ENCODE data around the gene UTP20. TPM values are rescaled to one million over a fixed set of nuclear protein-coding genes. Genes with fewer than 3 reads are reported as not detected.

UTP20 gene
- polyA plus RNA-seq, 1 of the 3 experiments (the other 2 are of a cell fraction) = 5.7 TPM

DNA sequence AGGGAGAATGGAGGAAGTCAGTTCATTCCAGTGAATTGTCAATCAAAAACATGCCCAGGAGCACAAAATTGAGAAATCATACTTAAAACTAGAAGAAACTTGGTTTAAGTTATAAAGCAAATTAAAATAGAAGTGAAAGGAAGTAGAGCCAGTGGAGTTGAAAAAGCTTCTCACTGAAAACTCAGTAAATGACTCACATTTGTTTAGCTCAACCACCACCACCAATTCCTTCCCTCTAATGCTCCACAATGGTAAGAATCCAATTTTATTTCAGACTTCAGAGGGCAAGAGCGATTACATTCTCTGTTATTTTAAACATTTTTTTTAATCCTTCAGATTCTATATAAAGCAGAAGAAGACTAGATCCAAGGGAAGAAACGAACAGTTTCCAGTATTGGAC, 19.4 kb downstream of the UTP20 start:
- Histone ChIP-seq H3F3A (replicated peaks; ENCODE audit: insufficient read depth) (no peaks in the 10 kb centered on the region), H3K79me2 (ENCODE audit: insufficient read depth) (no peaks in the 10 kb centered on the region), H3K4me1 (ENCODE audit: control insufficient read depth in 1 of 2, insufficient read depth in 2 of 2, low read depth in 1 of 2, low read length in 1 of 2) (no peaks in the 10 kb centered on the region), H3K9me3 (no peaks in the 10 kb centered on the region), H4K20me1 (ENCODE audit: insufficient read depth) (no peaks in the 10 kb centered on the region), H3K4me2 (no peak overlapping the region), H3K9ac (no peak overlapping the region), H3K36me3 (replicated peaks in 1 of 2; ENCODE audit: control insufficient read depth in 1 of 2, insufficient read depth in 2 of 2, low read length in 1 of 2) (peaks cover 42 to 67% of the 10 kb centered on the region in 2 experiments), H3K27ac (ENCODE audit: low read depth in 2 of 2, low read length in 1 of 2) (peak overlapping the region in 1 of 2 experiments; percentile 41; a peak in 2 of 4 replicates), H3K9me2 (no peaks in the 10 kb centered on the region), H2AFZ (ENCODE audit: low read depth) (no peak overlapping the region), H3K27me3 (ENCODE audit: insufficient read depth) (no peaks in the 10 kb centered on the region), H3K4me3 (ENCODE audit: low read depth in 2 of 2, low read length in 1 of 2) (no peak overlapping the region)
- WGBS (ENCODE audit: low lambda C conversion rate) = 99% methylated on average over 2 of the region's 2 CpGs
- POLR2A ChIA-PET = no interaction called here
- DNase-seq = no peak
- CTCF ChIA-PET = no interaction called here
- TF ChIP-seq SIN3A (IDR thresholded peaks at IDR 0.05; ENCODE audit: borderline replicate concordance, low read depth, low read length) (no peak), RAD21 (IDR thresholded peaks at IDR 0.05; ENCODE audit: low read length) (no peak), CHD2 (IDR thresholded peaks at IDR 0.05; ENCODE audit: low read length, partially characterized antibody) (no peak), EZH2phosphoT487 (IDR thresholded peaks at IDR 0.05; ENCODE audit: borderline replicate concordance, low read depth) (no peak)
- TF ChIP-seq, protein P1, sequence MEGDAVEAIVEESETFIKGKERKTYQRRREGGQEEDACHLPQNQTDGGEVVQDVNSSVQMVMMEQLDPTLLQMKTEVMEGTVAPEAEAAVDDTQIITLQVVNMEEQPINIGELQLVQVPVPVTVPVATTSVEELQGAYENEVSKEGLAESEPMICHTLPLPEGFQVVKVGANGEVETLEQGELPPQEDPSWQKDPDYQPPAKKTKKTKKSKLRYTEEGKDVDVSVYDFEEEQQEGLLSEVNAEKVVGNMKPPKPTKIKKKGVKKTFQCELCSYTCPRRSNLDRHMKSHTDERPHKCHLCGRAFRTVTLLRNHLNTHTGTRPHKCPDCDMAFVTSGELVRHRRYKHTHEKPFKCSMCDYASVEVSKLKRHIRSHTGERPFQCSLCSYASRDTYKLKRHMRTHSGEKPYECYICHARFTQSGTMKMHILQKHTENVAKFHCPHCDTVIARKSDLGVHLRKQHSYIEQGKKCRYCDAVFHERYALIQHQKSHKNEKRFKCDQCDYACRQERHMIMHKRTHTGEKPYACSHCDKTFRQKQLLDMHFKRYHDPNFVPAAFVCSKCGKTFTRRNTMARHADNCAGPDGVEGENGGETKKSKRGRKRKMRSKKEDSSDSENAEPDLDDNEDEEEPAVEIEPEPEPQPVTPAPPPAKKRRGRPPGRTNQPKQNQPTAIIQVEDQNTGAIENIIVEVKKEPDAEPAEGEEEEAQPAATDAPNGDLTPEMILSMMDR (IDR thresholded peaks at IDR 0.05) = no peak

- ChIA-PET CTCF (no interaction called here), POLR2A (no interaction called here)
- H3K9ac ChIP-seq = no peak overlapping the region
- no peak for DNase-seq
- H3K9me2 ChIP-seq = no peaks in the 10 kb centered on the region
- H3K27me3 ChIP-seq (ENCODE audit: insufficient read depth) = no peaks in the 10 kb centered on the region
- H3K4me1 ChIP-seq (ENCODE audit: control insufficient read depth in 1 of 2, insufficient read depth in 2 of 2, low read depth in 1 of 2, low read length in 1 of 2) = no peaks in the 10 kb centered on the region
- no peaks in the 10 kb centered on the region for H3K9me3 ChIP-seq
- H4K20me1 ChIP-seq (ENCODE audit: insufficient read depth) = no peaks in the 10 kb centered on the region
- TF ChIP-seq, protein P2, sequence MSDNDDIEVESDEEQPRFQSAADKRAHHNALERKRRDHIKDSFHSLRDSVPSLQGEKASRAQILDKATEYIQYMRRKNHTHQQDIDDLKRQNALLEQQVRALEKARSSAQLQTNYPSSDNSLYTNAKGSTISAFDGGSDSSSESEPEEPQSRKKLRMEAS (IDR thresholded peaks at IDR 0.05; ENCODE audit: low read depth) = no peak
- TF ChIP-seq ELF1 (IDR thresholded peaks at IDR 0.05) = no peak
- no peak for TF ChIP-seq NFIC (IDR thresholded peaks at IDR 0.05; ENCODE audit: borderline replicate concordance)
- TF ChIP-seq FOSL2 (IDR thresholded peaks at IDR 0.05; ENCODE audit: borderline replicate concordance, low read depth) = no peak
- no peak for TF ChIP-seq FOXJ3 (CRISPR knock-in tag; IDR thresholded peaks at IDR 0.05)
- no peak for TF ChIP-seq EP300 (IDR thresholded peaks at IDR 0.05; ENCODE audit: borderline replicate concordance in 1 of 2, low read depth in 1 of 2, low read length in 1 of 2)
- no peak for TF ChIP-seq TAF1 (IDR thresholded peaks at IDR 0.05; ENCODE audit: borderline replicate concordance, low read depth, low read length)
- TF ChIP-seq USF1 (IDR thresholded peaks at IDR 0.05; ENCODE audit: borderline replicate concordance, low read depth) = no peak
- no peak for TF ChIP-seq GATA2 (CRISPR knock-in tag; IDR thresholded peaks at IDR 0.05)
- TF ChIP-seq SMC3 (IDR thresholded peaks at IDR 0.05; ENCODE audit: low read depth, low read length) = no peak
- no peak for TF ChIP-seq CHD2 (IDR thresholded peaks at IDR 0.05; ENCODE audit: low read length, partially characterized antibody)
- TF ChIP-seq NRF1 (IDR thresholded peaks at IDR 0.05; ENCODE audit: low read depth, low read length) = no peak
- TF ChIP-seq, protein P3, sequence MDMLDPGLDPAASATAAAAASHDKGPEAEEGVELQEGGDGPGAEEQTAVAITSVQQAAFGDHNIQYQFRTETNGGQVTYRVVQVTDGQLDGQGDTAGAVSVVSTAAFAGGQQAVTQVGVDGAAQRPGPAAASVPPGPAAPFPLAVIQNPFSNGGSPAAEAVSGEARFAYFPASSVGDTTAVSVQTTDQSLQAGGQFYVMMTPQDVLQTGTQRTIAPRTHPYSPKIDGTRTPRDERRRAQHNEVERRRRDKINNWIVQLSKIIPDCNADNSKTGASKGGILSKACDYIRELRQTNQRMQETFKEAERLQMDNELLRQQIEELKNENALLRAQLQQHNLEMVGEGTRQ (IDR thresholded peaks at IDR 0.05; ENCODE audit: borderline replicate concordance, low read depth, low read length) = no peak
- no peak for TF ChIP-seq MEF2A (IDR thresholded peaks at IDR 0.05; ENCODE audit: borderline replicate concordance, low read depth)
- no peaks in the 10 kb centered on the region for H3K79me2 ChIP-seq (ENCODE audit: insufficient read depth)
- H3K27ac ChIP-seq (ENCODE audit: low read depth in 2 of 2, low read length in 1 of 2) = peak overlapping the region in 1 of 2 experiments; percentile 41; a peak in 1 of 4 replicates
- H3K4me2 ChIP-seq = no peak overlapping the region
- WGBS (ENCODE audit: low lambda C conversion rate) = 86% methylated on average over 3 of the region's 3 CpGs
- H3K4me3 ChIP-seq (ENCODE audit: low read depth in 2 of 2, low read length in 1 of 2) = no peak overlapping the region
- no peaks in the 10 kb centered on the region for H3F3A ChIP-seq (replicated peaks; ENCODE audit: insufficient read depth)
- H3K36me3 ChIP-seq (replicated peaks in 1 of 2; ENCODE audit: control insufficient read depth in 1 of 2, insufficient read depth in 2 of 2, low read length in 1 of 2) = peaks cover 40 to 68% of the 10 kb centered on the region in 2 experiments
- H2AFZ ChIP-seq (ENCODE audit: low read depth) = no peak overlapping the region
Measured at GRCh38 chr12:101299931-101300330, 20.0 kb downstream of the UTP20 start.

Data from SK-N-SH (cell line).